BJ (cell line): ENCODE results near the gene MAP3K14. TPM values are rescaled to one million over a fixed set of nuclear protein-coding genes. Genes with fewer than 3 reads are reported as not detected.

ENCODE experiments used
- CTCF ChIA-PET: fragments of 350-600 bp; formaldehyde crosslinking; extraction: SDS; loops from one replicate; lab custom pipeline; 2021; ENCODE audit warnings: antibody characterized with exemption, inconsistent platforms; lab: Yijun Ruan, JAX
- POLR2A ChIA-PET: fragments of 300-600 bp; sonication (Branson Sonifier 250); formaldehyde crosslinking; extraction: SDS; loops from one replicate; lab custom pipeline; 2021; ENCODE audit warnings: antibody characterized with exemption; lab: Charles Lee
- DNase-seq: peaks from one replicate; pipeline ENCODE4 v3.0.0-alpha.2; 2011; ENCODE audit warnings: low read depth
- H3K27me3 ChIP-seq: 2 replicates; pipeline ENCODE4 v1.6.0; 2011; ENCODE audit warnings: low read length; ENCODE audit not compliant: control insufficient read depth, insufficient read depth
- H3K36me3 ChIP-seq: 2 replicates; pipeline ENCODE4 v1.5.1; 2011; ENCODE audit warnings: low read length; ENCODE audit not compliant: control insufficient read depth, insufficient read depth
- H3K4me3 ChIP-seq: 2 replicates; pipeline ENCODE4 v1.5.1; 2011; ENCODE audit warnings: low read depth, mild to moderate bottlenecking, control low read depth, low read length
- polyA plus RNA-seq: library from polyadenylated mRNA; depleted of rRNA; stranded (reverse); fragments of >200 nt; gene quantifications from 2 replicates; pipeline ENCODE4 v1.2.3, GENCODE V29; 2011
- TF ChIP-seq, protein P1 (sequence below): IDR thresholded peaks from 2 replicates; pipeline ENCODE4 v1.5.1; 2011; ENCODE audit warnings: low read depth, mild to moderate bottlenecking, control low read depth, inconsistent platforms, low read length, moderate library complexity; ENCODE audit not compliant: insufficient read depth

The MAP3K14 gene
- polyA plus RNA-seq, 1 experiment = 6.5 TPM

GRCh38 chr17:45338996-45339535 lies 22.2 kb upstream of the MAP3K14 start:
- no peaks in the 10 kb centered on the region for H3K36me3 ChIP-seq
- no peak for DNase-seq
- POLR2A ChIA-PET = no interaction called here
- H3K4me3 ChIP-seq = no peak overlapping the region
- no peaks in the 10 kb centered on the region for H3K27me3 ChIP-seq
- TF ChIP-seq, protein P1, sequence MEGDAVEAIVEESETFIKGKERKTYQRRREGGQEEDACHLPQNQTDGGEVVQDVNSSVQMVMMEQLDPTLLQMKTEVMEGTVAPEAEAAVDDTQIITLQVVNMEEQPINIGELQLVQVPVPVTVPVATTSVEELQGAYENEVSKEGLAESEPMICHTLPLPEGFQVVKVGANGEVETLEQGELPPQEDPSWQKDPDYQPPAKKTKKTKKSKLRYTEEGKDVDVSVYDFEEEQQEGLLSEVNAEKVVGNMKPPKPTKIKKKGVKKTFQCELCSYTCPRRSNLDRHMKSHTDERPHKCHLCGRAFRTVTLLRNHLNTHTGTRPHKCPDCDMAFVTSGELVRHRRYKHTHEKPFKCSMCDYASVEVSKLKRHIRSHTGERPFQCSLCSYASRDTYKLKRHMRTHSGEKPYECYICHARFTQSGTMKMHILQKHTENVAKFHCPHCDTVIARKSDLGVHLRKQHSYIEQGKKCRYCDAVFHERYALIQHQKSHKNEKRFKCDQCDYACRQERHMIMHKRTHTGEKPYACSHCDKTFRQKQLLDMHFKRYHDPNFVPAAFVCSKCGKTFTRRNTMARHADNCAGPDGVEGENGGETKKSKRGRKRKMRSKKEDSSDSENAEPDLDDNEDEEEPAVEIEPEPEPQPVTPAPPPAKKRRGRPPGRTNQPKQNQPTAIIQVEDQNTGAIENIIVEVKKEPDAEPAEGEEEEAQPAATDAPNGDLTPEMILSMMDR = no peak
- CTCF ChIA-PET = interaction anchor here (0.7 to 1.3 kb wide), 3 partner anchors 9 to 107 kb away, joined by 3 to 4 read pairs (median 3); no protein-coding TSS in a partner anchor

GRCh38 chr17:45338023-45338781 lies 21.4 kb upstream of the MAP3K14 start:
- Histone ChIP-seq H3K27me3 (no peaks in the 10 kb centered on the region), H3K4me3 (no peak overlapping the region), H3K36me3 (no peaks in the 10 kb centered on the region)
- DNase-seq = no peak
- TF ChIP-seq, protein P1 = no peak
- ChIA-PET POLR2A (no interaction called here), CTCF (interaction anchor here (0.7 to 1.3 kb wide), 2 partner anchors 8 to 47 kb away, joined by 3 read pairs; no protein-coding TSS in a partner anchor)

GRCh38 chr17:45336390-45337182 lies 19.8 kb upstream of the MAP3K14 start:
- ChIA-PET POLR2A (interaction anchor here (0.6 kb wide), 1 partner anchor 16 kb away, joined by 3 read pairs; no protein-coding TSS in a partner anchor), CTCF (interaction anchor here (0.7 to 1.4 kb wide), 2 partner anchors 10 to 32 kb away, joined by 3 read pairs; no protein-coding TSS in a partner anchor)

GRCh38 chr17:45335721-45336120 lies 18.9 kb upstream of the MAP3K14 start:
- no peak for DNase-seq
- ChIA-PET CTCF (interaction anchor here (0.7 to 1.4 kb wide), 2 partner anchors 9 to 33 kb away, joined by 3 read pairs; no protein-coding TSS in a partner anchor), POLR2A (no interaction called here)
- Histone ChIP-seq H3K36me3 (no peaks in the 10 kb centered on the region), H3K27me3 (no peaks in the 10 kb centered on the region), H3K4me3 (no peak overlapping the region)
- TF ChIP-seq, protein P1 = no peak

More at GRCh38 chr17:45336390-45337182, 19.8 kb upstream of the MAP3K14 start:
- no peaks in the 10 kb centered on the region for H3K36me3 ChIP-seq
- H3K27me3 ChIP-seq = no peaks in the 10 kb centered on the region
- no peak overlapping the region for H3K4me3 ChIP-seq
- no peak for DNase-seq
- TF ChIP-seq, protein P1 = no peak
